ENCODE data around the gene PTPRD. TPM values are rescaled to one million over a fixed set of nuclear protein-coding genes. Genes with fewer than 3 reads are reported as not detected.
A peak's percentile ranks its signal among the peaks of the same experiment; 100 is the strongest.

Gene PTPRD
- total RNA-seq, 2 experiments from 2014 or later: not detected

- no peaks in the 10 kb centered on the region for H3K36me3 Mint-ChIP-seq (ENCODE audit: low read depth)
- no peak overlapping the region for H3K4me3 Mint-ChIP-seq
- CTCF ChIA-PET: no interaction called here
- peaks cover 49% of the 10 kb centered on the region for H3K27me3 Mint-ChIP-seq
- H3K4me1 Mint-ChIP-seq: peaks cover 7% of the 10 kb centered on the region
- DNase-seq: no peak
- H3K27ac Mint-ChIP-seq: no peak overlapping the region
- POLR2A ChIA-PET: no interaction called here
- no peaks in the 10 kb centered on the region for H3K9me3 Mint-ChIP-seq
Measured at GRCh38 chr9:8859416-8859815, 1753.4 kb downstream of the PTPRD start.

DNA sequence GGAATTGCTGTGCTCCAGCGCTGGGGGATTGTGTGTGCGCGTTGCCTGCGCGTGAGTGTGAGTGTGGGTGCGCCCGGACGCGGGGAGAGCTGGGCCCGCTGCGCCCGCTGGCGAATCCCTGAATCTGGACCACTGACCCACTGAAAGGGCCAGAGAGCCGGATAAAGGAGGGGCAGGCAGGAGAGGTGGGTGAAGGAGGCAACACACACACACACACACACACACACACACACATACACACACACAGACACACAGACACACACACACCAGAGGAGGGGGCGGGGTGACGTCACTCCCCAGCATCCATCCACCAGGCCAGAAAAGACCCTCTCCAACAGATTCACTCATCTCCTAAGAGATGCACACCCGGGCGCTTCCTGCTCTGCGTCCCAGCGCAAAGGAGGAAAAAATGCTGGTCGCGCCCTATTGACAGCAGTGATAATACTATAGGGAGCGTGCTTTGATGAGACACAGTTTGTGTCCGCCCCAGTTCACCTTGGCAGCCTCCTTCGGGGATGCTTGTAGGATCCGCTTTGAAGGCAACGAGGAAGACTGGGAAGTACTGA, 1754.1 kb downstream of the PTPRD start:
- Mint-ChIP-seq H3K9me3 (no peaks in the 10 kb centered on the region), H3K4me3 (peak overlapping the region; percentile 28), H3K27ac (no peak overlapping the region), H3K36me3 (ENCODE audit: low read depth) (no peaks in the 10 kb centered on the region), H3K4me1 (peaks cover 7% of the 10 kb centered on the region), H3K27me3 (peaks cover 52% of the 10 kb centered on the region)
- no peak for DNase-seq
- ChIA-PET POLR2A (no interaction called here), CTCF (no interaction called here)

- H3K4me1 Mint-ChIP-seq: peaks cover 7% of the 10 kb centered on the region
- H3K36me3 Mint-ChIP-seq (ENCODE audit: low read depth): no peaks in the 10 kb centered on the region
- peak overlapping the region; percentile 28 for H3K4me3 Mint-ChIP-seq
- H3K9me3 Mint-ChIP-seq: no peaks in the 10 kb centered on the region
- ChIA-PET CTCF (no interaction called here), POLR2A (no interaction called here)
- DNase-seq: no peak
- H3K27me3 Mint-ChIP-seq: peaks cover 52% of the 10 kb centered on the region
- H3K27ac Mint-ChIP-seq: no peak overlapping the region
Measured at GRCh38 chr9:8857926-8858595, 1754.7 kb downstream of the PTPRD start.

DNA sequence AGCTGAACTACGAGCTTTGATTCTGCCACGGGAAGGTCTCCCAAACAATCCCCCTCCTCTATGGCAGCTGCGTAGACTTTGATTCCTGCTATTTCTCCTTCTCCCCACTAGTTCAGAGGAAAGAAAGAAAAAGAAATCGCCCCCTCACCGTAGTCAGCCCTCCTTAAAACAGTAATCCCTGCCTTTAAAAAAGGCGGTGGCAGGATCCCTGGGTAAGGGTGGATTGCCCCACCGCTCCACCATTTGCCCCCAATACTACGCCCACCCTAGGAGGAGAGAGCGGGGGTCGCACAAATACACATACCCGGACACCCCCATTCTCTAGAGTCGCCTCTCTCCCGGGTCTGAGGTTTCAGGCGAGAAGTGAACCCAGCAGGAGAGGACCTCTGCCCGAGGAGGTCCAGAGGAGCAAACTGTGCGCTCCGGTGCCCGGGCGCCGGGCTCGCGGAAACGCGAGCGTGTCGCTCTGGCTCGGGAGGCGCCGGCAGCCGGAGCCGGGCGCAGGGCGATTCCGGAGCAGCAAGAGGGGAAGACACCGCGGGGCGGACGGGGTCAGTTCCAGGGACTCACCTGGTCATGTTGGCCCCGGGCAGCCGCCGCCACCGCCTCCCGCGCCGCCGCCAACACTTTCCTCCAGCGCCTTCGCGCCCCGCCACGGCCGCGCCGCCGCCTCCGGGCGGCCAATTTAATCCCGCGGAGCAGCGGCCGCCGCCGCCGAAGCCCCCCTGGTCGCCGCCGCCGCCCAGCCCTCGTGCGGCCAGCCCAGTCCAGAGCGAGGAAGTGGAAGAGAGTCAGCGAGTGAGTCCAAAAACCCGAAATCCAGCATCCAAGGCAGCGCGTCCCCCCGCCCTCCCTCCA, 1755.5 kb downstream of the PTPRD start:
- Mint-ChIP-seq H3K4me3 (peak overlapping the region; percentile 43), H3K27ac (no peak overlapping the region), H3K27me3 (peaks cover 52% of the 10 kb centered on the region), H3K9me3 (no peaks in the 10 kb centered on the region), H3K4me1 (peaks cover 7% of the 10 kb centered on the region), H3K36me3 (ENCODE audit: low read depth) (no peaks in the 10 kb centered on the region)
- DNase-seq: no peak
- POLR2A ChIA-PET: no interaction called here
- CTCF ChIA-PET: no interaction called here

DNA sequence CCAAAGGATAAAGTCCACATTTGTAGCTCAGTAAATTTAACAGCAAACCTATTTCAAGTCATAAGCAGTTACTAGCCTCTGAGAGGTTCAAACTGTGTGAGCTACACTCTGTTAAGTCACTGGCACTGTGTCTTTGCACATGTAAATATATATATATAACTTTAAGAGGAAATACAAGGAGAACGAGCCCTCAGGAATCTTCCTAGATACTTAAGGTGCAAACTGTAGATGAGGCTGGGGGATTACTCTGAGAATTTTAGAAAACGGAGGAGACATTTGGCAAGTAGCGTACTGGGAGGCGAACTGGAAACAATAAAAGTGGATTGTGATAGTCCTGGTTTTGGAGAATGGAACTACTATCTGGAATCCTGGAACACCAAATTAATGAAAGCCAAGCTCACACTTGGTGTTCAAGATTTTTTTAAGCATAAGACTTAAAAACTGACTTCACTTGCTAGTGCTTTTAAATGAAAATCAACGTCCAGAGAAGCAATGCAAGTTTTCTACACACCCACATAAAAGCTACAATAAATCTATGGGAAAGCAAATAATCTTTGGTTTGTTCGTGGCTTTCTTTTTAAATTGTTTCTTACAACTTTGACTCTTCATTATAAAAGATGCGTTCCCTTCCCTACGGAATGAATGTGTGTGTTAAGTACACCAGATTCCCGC, 1756.3 kb downstream of the PTPRD start:
- H3K4me1 Mint-ChIP-seq: peaks cover 7% of the 10 kb centered on the region
- no peak overlapping the region for H3K27ac Mint-ChIP-seq
- POLR2A ChIA-PET: no interaction called here
- no peaks in the 10 kb centered on the region for H3K9me3 Mint-ChIP-seq
- peaks cover 53% of the 10 kb centered on the region for H3K27me3 Mint-ChIP-seq
- H3K36me3 Mint-ChIP-seq (ENCODE audit: low read depth): no peaks in the 10 kb centered on the region
- no peak for DNase-seq
- CTCF ChIA-PET: no interaction called here
- H3K4me3 Mint-ChIP-seq: no peak overlapping the region

DNA sequence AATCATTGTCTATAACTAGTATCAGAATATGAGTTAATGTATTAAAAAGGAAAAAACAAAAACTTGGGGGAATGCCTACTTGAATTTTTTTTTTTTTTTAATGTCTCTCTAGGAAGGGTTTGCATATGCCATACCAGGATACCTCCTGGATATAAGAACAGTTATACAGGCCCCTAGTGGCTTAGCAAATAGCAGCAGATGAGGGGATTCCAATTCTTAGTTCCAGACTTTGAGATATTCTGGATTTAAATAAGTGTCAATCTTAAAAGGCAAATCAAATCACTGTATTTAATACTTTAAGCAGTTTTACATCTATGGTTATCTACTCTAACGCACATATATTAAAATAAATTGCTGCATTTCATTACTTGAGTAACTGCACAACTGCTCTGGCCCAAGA, 1757.8 kb downstream of the PTPRD start:
- Mint-ChIP-seq H3K36me3 (ENCODE audit: low read depth) (no peaks in the 10 kb centered on the region), H3K4me1 (peaks cover 7% of the 10 kb centered on the region), H3K4me3 (no peak overlapping the region), H3K27me3 (peaks cover 48% of the 10 kb centered on the region), H3K27ac (no peak overlapping the region), H3K9me3 (no peaks in the 10 kb centered on the region)
- ChIA-PET CTCF (no interaction called here), POLR2A (no interaction called here)
- DNase-seq: no peak

DNA sequence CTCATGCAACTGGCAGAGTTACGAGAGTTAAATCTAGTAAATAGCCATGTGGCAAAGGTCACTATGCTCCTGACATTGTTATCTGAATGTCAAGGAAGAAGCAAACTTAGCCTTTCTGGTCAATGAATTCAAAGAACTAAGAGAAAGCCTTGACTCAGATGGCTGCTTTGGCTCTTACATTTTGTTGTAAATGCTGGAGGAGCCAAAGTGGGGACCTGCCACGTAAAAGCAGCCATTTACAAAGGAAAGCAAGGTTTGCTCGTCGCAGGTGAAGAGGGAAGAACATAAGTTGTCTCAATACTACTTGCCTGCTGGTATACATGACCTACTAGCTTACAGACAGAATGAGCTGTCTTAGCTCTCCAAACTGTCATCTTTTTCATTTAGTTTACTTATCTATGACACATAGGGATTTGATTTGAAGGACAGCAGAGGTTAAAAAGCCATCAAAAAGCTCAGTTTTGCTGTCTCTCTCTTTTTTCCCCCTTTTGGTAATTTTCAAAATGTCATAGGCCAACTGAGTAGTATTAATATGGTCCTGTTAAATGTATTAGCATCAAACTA, 1760.4 kb downstream of the PTPRD start:
- no peaks in the 10 kb centered on the region for H3K36me3 Mint-ChIP-seq (ENCODE audit: low read depth)
- POLR2A ChIA-PET: no interaction called here
- no peak overlapping the region for H3K4me3 Mint-ChIP-seq
- H3K27ac Mint-ChIP-seq: no peak overlapping the region
- no peak for DNase-seq
- no peaks in the 10 kb centered on the region for H3K9me3 Mint-ChIP-seq
- CTCF ChIA-PET: no interaction called here
- H3K27me3 Mint-ChIP-seq: peaks cover 29% of the 10 kb centered on the region
- H3K4me1 Mint-ChIP-seq: peaks cover 3% of the 10 kb centered on the region

- no peak for DNase-seq
- no peaks in the 10 kb centered on the region for H3K36me3 Mint-ChIP-seq (ENCODE audit: low read depth)
- ChIA-PET CTCF (no interaction called here), POLR2A (no interaction called here)
- H3K4me1 Mint-ChIP-seq: no peaks in the 10 kb centered on the region
- H3K27ac Mint-ChIP-seq: no peak overlapping the region
- H3K9me3 Mint-ChIP-seq: no peaks in the 10 kb centered on the region
- H3K27me3 Mint-ChIP-seq: peaks cover 18% of the 10 kb centered on the region
- no peak overlapping the region for H3K4me3 Mint-ChIP-seq
Measured at GRCh38 chr9:8850914-8851313, 1761.9 kb downstream of the PTPRD start.

DNA sequence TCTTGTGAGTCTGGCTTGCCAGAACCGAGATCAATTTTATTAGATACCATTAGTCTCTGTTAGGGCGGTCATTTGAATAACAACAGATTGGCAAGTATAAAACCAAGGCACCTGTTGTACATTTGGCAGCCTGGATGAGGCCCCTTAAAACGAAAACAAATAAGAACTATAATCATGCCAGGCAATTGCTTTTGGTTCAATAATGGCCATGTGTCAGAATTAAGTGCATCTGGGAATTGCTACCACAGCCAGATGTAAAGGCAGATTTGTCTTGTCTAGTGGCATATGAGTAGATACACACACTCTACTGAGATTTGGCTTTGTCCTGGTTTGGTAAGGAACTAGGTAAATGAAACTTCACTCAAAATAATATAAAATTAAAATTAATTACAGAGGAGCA, 1767.0 kb downstream of the PTPRD start:
- H3K27me3 Mint-ChIP-seq: peaks cover 2% of the 10 kb centered on the region
- CTCF ChIA-PET: no interaction called here
- DNase-seq: no peak
- no peak overlapping the region for H3K27ac Mint-ChIP-seq
- no peak overlapping the region for H3K4me3 Mint-ChIP-seq
- no peaks in the 10 kb centered on the region for H3K9me3 Mint-ChIP-seq
- POLR2A ChIA-PET: no interaction called here
- no peaks in the 10 kb centered on the region for H3K4me1 Mint-ChIP-seq
- no peaks in the 10 kb centered on the region for H3K36me3 Mint-ChIP-seq (ENCODE audit: low read depth)

DNA sequence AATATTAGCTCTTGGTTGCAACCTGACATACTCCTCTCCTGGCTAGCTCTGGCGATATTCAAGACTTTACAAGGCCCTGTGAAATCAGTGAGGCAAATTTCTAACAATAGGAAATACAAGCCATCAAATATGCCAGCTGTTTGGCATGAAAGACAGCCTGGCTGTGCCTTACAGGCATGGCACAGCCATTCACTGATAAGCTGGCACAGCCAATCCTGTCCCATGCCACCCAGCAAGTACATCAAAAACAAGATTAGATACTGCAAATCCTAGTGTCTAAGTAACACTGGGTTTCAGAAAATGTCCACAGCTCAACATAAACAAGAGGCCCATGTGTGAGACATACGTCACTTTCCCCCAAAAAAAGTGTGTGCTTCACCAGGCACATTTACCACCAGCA, 1767.4 kb downstream of the PTPRD start:
- CTCF ChIA-PET: no interaction called here
- no peak for DNase-seq

GRCh38 chr9:8844549-8844948, 1768.3 kb downstream of the PTPRD start:
- ChIA-PET POLR2A (no interaction called here), CTCF (no interaction called here)
- Mint-ChIP-seq H3K27me3 (no peaks in the 10 kb centered on the region), H3K27ac (no peak overlapping the region), H3K9me3 (no peaks in the 10 kb centered on the region), H3K4me1 (no peaks in the 10 kb centered on the region), H3K36me3 (ENCODE audit: low read depth) (no peaks in the 10 kb centered on the region), H3K4me3 (no peak overlapping the region)
- DNase-seq: no peak

More for the DNA sequence above, 1767.4 kb downstream of the PTPRD start:
- Mint-ChIP-seq H3K27me3 (peaks cover 2% of the 10 kb centered on the region), H3K27ac (no peak overlapping the region), H3K36me3 (ENCODE audit: low read depth) (no peaks in the 10 kb centered on the region), H3K4me1 (no peaks in the 10 kb centered on the region), H3K9me3 (no peaks in the 10 kb centered on the region), H3K4me3 (no peak overlapping the region)
- POLR2A ChIA-PET: no interaction called here

DNA sequence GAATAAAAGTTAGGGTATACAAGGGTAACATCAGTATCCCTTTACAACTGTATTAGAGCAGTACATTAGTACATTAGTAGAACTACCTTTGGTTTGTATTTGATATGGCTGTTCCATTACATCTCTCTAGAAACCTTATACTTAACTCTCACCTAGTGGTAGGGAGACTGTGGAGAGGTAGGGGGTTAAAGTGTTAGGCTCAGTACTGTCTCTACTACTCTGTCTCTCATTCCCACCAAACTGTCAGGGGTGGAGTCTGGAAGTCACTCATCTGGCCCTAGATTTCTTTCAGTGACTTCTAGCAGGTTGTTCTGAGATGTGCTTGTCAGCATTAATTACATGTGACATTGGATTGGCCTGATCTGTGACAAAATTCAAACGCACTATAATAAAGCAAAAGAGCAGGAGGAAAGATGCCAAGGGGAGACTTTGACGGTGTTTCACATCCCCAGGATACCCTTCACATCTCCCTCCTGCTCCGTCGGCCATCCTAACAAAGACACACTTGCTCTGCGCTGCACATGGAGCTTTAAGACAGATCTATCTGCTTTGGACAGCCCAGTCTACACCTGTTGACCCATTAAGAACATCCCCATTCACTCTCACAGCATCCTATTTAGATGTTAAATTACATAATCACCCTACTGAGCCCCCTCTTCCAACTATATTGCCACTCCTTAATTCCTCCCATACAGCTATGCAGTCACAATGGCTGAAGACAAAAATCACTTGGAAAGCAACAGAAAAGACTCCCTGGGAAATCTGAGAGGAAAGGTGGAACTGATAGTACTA, 1770.2 kb downstream of the PTPRD start:
- POLR2A ChIA-PET: no interaction called here
- DNase-seq: no peak
- H3K27ac Mint-ChIP-seq: no peak overlapping the region

DNA sequence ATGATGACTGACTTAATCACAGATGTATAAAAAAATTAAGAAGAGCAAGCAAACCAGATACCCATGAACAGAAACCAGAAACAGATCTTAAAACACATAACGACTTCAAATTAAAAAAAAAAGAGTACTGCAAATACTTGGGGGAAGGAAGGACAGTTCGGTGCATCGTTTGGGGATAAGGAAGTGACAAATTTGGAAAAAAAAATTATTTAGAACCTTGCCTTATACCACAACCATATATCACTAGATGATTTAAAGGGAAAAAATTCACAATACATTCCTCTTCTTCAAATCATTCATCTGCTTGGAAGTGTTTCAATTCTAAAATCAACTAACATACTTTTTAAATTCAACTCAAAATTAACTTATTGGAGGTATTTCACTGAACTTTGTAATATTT, 1774.7 kb downstream of the PTPRD start:
- POLR2A ChIA-PET: no interaction called here
- Mint-ChIP-seq H3K9me3 (no peaks in the 10 kb centered on the region), H3K36me3 (ENCODE audit: low read depth) (no peaks in the 10 kb centered on the region)

More for the DNA sequence above, 1770.2 kb downstream of the PTPRD start:
- CTCF ChIA-PET: no interaction called here
- no peak overlapping the region for H3K4me3 Mint-ChIP-seq
- no peaks in the 10 kb centered on the region for H3K36me3 Mint-ChIP-seq (ENCODE audit: low read depth)
- H3K27me3 Mint-ChIP-seq: no peaks in the 10 kb centered on the region
- no peaks in the 10 kb centered on the region for H3K4me1 Mint-ChIP-seq
- no peaks in the 10 kb centered on the region for H3K9me3 Mint-ChIP-seq

More for the DNA sequence above, 1774.7 kb downstream of the PTPRD start:
- no peaks in the 10 kb centered on the region for H3K27me3 Mint-ChIP-seq
- CTCF ChIA-PET: no interaction called here
- no peak overlapping the region for H3K4me3 Mint-ChIP-seq
- DNase-seq: no peak
- no peak overlapping the region for H3K27ac Mint-ChIP-seq
- no peaks in the 10 kb centered on the region for H3K4me1 Mint-ChIP-seq

Measured in activated CD4-positive, alpha-beta memory T cell treated with anti-CD3 and anti-CD28 coated beads, Interleukin-2, amount 10 ng/mL, durations not matched to agents 7 days and 5 days (primary cell).